Epithelial cell of proximal tubule (primary cell): Measurements from ENCODE around the gene MDH2. TPM values are rescaled to one million over a fixed set of nuclear protein-coding genes. Genes with fewer than 3 reads are reported as not detected.
"Not testable (repeated sequence)": the region's sequence is repeated elsewhere in the genome, so short reads cannot be mapped to it uniquely, and the experiment has no call there.

Source experiments
- DNase-seq: peaks from one replicate; pipeline ENCODE4 v3.0.0-alpha.2; 2011; ENCODE audit warnings: low read depth
- H3K4me3 ChIP-seq: 2 replicates; pipeline ENCODE4 v1.5.1; 2011; ENCODE audit warnings: low read depth, mild to moderate bottlenecking, low read length
- CTCF ChIP-seq: conservative IDR thresholded peaks from 2 replicates; pipeline ENCODE4 v1.5.1; 2012; ENCODE audit warnings: low read depth, mild to moderate bottlenecking, low read length
- total RNA-seq: library from RNA; depleted of rRNA; stranded (reverse); fragments of >200 nt; gene quantifications from 2 replicates; pipeline ENCODE4 v1.2.3, GENCODE V29; 2015

The MDH2 gene, protein sequence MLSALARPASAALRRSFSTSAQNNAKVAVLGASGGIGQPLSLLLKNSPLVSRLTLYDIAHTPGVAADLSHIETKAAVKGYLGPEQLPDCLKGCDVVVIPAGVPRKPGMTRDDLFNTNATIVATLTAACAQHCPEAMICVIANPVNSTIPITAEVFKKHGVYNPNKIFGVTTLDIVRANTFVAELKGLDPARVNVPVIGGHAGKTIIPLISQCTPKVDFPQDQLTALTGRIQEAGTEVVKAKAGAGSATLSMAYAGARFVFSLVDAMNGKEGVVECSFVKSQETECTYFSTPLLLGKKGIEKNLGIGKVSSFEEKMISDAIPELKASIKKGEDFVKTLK
- 123 and 162 TPM in 2 replicates for total RNA-seq

DNA sequence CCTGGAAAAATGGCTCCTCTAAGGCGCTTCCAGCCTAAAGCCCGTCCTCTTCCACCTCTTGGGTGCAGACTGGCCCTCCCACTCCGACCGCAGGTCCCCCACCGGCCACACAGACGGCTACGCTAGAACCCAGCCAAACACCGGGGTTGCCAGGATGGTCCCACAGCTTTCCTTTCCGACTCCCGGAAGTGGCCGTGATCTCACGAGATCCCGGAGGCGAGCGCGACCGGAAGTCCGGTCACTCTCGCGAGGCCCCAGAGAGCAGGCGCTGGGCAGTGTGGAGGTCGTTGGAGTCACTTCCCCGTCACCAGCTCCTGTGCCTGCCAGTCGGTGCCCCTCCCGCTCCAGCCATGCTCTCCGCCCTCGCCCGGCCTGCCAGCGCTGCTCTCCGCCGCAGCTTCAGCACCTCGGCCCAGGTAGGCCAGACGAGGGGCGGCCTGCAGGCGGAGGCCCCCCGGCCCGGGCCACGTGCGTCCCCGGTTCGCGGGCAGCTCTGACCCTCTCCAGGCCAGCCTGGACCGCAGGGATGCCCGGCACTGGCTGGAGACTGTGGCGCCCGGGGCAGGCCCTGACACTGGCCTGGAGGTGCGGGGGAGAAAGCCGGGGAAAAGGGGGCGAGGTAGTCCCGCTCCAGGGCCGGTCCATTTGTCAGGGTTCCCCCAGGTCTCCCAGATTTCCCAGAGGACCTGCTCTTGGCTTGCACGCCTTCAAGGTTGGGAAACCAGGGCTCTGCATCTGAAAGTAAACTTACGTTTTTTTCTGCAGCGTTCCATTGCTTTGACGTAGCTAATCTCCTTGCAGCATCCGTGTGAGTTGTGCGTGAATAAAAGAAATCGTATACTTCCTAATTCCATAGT is at the start of gene MDH2, which contains the start of gene STYXL1:
MDH2 (plus strand) TSS at position 296 of the 857 bp plus-strand sequence; CDS start at position 351, 55 bp downstream.
STYXL1 (minus strand) TSS at position 190 of the 857 bp plus-strand sequence. CDS start 17,477 bp downstream, outside the sequence.
- no peak for TF ChIP-seq CTCF
- DNase-seq: peak; percentile 66
- peak within 1 kb of the TSS; percentile 93 for H3K4me3 ChIP-seq

DNA sequence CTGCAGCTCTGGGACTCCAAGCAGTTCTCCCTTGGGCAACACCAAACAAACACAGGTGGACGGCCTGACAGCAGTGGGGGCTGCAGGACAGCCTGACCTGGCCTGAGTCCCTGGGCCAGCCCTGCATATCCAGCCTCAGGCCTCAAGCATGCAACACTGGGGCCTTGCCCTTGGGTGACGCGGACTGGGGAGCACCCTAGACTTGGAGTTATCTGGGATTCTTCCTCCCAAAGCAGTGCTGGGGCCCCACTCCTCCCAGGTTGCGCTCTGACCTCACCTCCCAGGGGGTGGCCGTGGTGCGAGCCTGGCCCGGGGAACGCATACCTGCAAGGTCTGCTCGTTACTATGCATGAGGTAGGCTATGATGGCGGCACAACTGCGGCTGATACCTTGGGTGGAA is 47.3 kb upstream of the MDH2 start:
- no peak overlapping the region for H3K4me3 ChIP-seq
- DNase-seq: no peak
- TF ChIP-seq CTCF: no peak

DNA sequence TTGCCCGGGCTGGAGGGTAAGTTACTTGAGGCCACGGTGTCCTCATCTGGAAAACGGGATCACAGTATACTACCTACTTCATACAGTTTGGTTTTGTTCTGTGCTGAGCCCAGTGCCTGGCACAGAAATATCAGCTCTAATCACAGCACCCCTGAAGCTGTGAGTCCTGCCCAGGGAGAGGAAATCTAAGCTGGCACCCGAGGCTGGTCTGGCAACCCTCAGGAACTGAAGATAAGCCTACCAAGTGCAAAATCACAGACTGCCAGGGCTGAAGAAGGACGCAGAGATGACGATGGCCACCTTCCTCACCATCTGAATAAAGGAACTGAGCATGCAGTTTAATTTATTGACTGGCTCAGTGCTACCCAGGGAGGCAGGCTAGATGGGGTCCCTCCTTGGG is 45.8 kb upstream of the MDH2 start:
- no peak for TF ChIP-seq CTCF

GRCh38 chr7:76002822-76003221 is 45.1 kb upstream of the MDH2 start:
- H3K4me3 ChIP-seq: no peak overlapping the region
- TF ChIP-seq CTCF: no peak
- DNase-seq: no peak

More for the DNA sequence above, 45.8 kb upstream of the MDH2 start:
- no peak for DNase-seq
- H3K4me3 ChIP-seq: no peak overlapping the region

- DNase-seq: no peak
- TF ChIP-seq CTCF: no peak
- H3K4me3 ChIP-seq: no peak overlapping the region
Measured at GRCh38 chr7:76003351-76003750, 44.6 kb upstream of the MDH2 start.

- not testable (repeated sequence) for DNase-seq, H3K4me3 ChIP-seq
Measured at GRCh38 chr7:76005004-76005403, 42.9 kb upstream of the MDH2 start.

- no peak overlapping the region for H3K4me3 ChIP-seq
- TF ChIP-seq CTCF: no peak
- no peak for DNase-seq
Measured at GRCh38 chr7:76008156-76008687, 39.7 kb upstream of the MDH2 start.
